GM18907 (cell line): Measurements from ENCODE around the gene ACTG2.

Experiments used
- ATAC-seq: cut with Tn5 transposase; IDR thresholded peaks from one replicate; pipeline ENCODE4 v1.9.1; 2021; ENCODE audit warnings: mild to moderate bottlenecking, moderate library complexity; ENCODE audit not compliant: unreplicated experiment

The ACTG2 gene

GRCh38 chr2:73963385-73964120 lies 70.7 kb downstream of the ACTG2 start:
- peak; percentile 72 for ATAC-seq

GRCh38 chr2:73964223-73964622 lies 71.4 kb downstream of the ACTG2 start:
- peak; percentile 6 for ATAC-seq

GRCh38 chr2:73965053-73965452 lies 72.2 kb downstream of the ACTG2 start:
- ATAC-seq, result no peak

GRCh38 chr2:73968357-73968937 lies 75.6 kb downstream of the ACTG2 start:
- no peak for ATAC-seq

GRCh38 chr2:73969356-73969755 lies 76.5 kb downstream of the ACTG2 start:
- ATAC-seq, result no peak
